Stimulated activated CD4-positive, alpha-beta T cell treated with anti-CD3 and anti-CD28 coated beads, TNF-alpha, amount 100 ng/mL, for 24 hours (primary cell): ENCODE measurements around the gene ZNF821.
"Not testable (repeated sequence)": the region's sequence is repeated elsewhere in the genome, so short reads cannot be mapped to it uniquely, and the experiment has no call there.

Source experiments
- DNase-seq, 3 experiments: peaks; one replicate each; pipeline ENCODE4 v3.0.0-alpha.2; 2020; ENCODE audit warnings: low read depth in 3 of 3

ZNF821 gene, protein sequence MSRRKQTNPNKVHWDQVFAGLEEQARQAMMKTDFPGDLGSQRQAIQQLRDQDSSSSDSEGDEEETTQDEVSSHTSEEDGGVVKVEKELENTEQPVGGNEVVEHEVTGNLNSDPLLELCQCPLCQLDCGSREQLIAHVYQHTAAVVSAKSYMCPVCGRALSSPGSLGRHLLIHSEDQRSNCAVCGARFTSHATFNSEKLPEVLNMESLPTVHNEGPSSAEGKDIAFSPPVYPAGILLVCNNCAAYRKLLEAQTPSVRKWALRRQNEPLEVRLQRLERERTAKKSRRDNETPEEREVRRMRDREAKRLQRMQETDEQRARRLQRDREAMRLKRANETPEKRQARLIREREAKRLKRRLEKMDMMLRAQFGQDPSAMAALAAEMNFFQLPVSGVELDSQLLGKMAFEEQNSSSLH

GRCh38 chr16:71883849-71884638 lies at the start of gene ZNF821:
Gene ZNF821 (minus strand): TSS chr16:71884182. CDS start chr16:71879946, 4,236 bp downstream.
- peak; percentile 27 to 71 (median 55) for DNase-seq

GRCh38 chr16:71933017-71933416 lies 49.0 kb upstream of the ZNF821 start:
- no peak for DNase-seq

- DNase-seq, result no peak
Measured at GRCh38 chr16:71931599-71931998, 47.6 kb upstream of the ZNF821 start.

GRCh38 chr16:71931001-71931400 lies 47.0 kb upstream of the ZNF821 start:
- DNase-seq, result no peak

DNA sequence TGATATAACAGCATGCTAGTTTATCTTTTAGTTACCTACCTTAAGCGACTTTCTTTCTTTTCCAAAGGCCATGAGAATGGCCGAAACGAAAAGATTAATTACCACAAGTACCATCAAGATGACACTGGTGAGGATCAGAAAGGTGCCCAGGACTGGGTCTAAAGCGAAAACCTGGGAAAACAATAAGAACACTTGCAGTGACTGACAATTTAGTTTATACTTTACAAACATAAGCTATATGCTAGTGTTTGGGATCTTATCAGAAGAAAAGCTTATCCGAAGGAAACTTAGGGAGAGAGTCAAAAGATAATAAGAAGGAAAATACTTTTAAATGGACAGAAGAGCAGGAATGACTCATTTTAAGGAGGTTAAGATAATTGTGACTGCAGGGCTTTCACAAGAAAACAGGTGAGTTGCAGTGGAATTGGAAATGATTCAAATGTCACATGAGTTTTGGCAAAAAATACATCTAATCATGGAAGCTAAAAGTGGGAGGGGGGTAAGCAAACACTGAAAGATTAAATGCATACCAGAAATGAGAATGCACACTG lies 46.1 kb upstream of the ZNF821 start:
- no peak for DNase-seq

DNA sequence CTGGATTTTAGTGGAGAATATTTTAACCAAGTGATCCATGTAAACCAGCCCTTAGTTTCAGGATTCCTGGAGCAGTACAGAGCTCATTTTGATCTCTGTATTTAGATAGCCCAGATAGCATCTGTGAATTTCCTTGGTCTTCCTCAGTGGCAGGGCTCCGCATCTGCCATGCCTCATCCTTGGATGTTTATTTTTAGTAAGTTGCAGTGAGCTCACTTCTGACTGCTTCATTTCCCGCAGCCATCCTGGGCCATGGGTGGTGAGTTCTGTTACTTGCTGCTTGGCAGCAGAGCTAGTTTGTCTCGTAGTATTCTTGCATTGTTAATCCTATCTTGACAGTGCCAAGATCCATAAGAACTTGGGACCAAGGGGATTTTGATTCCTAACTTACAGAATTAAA lies 45.1 kb upstream of the ZNF821 start:
- DNase-seq, result no peak

DNA sequence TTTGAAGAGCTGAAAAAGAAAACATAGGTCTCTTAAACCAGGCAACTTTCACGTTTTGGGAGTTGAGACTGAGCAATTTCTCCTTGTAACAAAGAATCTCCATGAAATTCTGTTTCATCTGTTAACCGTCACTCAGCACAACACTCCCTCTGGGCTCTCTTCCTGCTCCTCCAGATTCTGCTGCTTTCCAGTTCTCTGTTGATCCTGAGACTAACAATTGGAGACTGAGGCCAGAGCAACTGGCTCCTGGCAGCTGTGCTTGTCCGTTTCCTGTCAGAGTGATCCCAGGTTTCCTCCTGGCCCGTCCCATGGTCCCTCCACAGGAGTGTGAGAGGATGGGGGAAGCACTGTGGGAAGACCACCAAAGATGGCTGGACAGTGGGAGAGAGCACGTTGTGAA lies 43.8 kb upstream of the ZNF821 start:
- DNase-seq, result no peak

GRCh38 chr16:71927383-71927782 lies 43.4 kb upstream of the ZNF821 start:
- DNase-seq, result no peak

- DNase-seq, result no peak
Measured at GRCh38 chr16:71924710-71925109, 40.7 kb upstream of the ZNF821 start.

DNA sequence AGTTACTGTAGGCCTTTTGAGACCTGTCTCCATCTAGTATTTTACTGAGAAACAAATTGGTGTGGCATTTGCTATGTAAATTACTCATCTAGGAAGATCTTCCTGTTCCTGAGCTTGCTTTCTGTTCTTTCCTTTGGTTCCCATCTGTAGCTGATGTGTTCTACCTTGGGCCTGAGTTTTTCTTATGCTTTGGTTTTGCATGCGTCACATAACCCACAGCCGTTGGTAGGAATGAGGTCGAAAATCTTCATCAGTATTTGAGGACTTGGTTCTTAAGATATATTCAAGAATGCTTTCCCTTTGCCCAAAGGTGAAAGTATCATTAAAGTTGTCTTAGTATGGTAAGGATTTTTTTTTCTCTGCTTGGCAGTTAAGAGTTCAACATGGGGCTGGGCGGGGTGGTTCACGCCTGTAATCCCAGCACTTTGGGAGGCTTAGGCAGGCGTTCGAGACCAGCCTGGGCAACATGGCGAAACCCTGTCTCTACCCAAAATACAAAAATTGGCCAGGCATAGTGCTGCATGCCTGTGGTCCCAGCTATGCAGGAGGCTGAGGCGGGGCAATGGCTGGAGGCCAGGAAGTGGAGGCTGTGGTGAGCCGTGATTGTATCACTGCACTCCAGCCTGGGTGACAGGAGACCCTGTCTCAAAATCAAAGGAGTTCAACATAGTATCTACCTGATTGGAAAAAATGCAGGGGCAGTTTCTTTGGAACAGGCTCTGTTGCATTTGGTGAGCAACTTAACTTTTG lies 40.1 kb upstream of the ZNF821 start:
- no peak for DNase-seq

DNA sequence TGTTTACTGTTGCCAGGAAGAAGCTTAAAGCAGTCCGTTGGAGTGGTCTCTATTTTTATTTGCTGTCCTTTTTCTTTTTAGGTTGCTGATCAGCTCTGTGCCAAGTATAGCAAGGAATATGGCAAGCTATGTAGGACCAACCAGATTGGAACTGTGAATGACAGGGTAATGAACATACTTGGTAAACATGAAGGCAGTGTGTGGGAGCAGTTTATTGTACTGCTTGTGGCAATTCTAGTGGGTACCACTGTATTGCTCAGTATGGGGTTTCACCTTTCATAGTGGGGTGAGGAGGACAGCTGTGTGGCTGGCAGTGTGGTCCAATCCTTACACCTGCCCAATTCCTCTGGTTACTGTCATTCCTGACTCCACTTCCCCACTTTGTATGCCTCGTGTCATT lies 36.7 kb upstream of the ZNF821 start:
- DNase-seq, result no peak

GRCh38 chr16:71919035-71919434 lies 35.1 kb upstream of the ZNF821 start:
- no peak for DNase-seq

- DNase-seq, result no peak
Measured at GRCh38 chr16:71917900-71918299, 33.9 kb upstream of the ZNF821 start.

- DNase-seq, result no peak
Measured at GRCh38 chr16:71916397-71916920, 32.5 kb upstream of the ZNF821 start.

DNA sequence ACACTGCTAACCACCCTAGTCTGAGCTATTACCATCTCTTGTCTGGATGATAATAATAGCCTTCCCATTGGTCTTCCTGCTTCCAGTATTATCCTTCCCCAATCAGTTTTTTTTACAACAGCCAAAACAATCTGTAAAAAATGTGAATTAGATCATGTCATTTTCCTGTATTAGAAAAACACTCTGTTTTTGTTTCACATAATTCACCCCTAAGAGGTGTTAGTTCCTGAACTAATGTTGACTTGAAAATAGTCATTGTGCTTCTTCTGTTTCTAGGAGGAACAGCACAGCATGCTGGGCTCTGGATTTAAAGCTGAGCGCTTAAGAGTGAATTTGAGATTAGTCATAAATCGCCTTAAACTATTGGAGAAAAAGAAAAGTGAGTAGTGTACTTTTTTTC lies 31.4 kb upstream of the ZNF821 start:
- no peak for DNase-seq

- DNase-seq, result no peak
Measured at GRCh38 chr16:71914802-71915201, 30.8 kb upstream of the ZNF821 start.

DNA sequence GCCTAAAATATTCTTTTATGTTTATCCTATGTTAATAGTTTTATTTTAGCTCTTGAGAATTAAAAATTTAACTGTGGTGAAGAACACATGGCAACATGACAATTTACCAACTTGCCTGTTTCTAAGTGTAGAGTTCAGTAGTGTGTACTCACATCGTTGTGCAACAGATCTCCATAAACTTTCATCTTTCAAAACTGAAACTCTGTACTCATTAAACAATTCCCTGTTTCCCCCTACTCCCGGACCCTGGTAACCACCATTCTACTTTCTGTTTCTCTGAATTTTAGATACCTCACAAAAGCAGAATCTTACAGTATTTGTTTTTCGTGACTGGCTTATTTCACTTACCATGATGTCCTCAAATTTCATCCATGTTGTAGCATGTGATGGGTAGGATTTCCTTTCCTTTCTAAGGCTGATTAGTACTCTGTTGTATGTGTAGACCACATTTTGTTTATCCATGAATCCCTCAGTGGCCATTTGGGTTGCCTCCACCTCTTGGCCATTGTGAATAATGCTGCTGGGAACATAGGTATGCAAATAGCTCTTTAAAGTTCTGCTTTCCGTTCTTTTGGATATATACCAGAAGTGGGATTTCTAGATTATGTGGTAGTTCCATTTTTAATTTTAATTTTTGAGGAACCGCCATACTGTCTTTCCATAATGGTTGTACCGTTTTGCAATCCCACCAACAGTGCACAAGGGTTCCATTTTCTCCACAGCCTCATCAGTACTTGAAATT lies 28.7 kb upstream of the ZNF821 start:
- DNase-seq, result no peak

DNA sequence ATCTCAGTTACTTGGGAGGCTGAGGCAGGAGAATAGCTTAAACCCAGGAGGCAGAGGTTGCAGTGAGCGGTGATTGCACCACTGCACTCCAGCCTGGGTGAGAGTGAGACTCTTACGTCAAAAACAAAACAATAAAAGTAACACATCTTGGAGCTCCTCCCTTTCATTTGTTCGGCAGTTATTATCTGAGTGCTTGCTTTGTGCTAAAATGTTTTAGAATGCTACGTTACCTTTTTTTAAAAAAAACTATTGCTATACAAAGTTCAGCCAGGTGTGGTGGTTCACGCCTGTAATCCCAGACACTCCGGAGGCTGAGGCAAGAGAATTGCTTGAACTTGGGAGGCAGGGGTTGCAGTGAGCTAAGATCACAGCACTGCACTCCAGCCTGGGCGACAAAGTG lies 27.1 kb upstream of the ZNF821 start:
- no peak for DNase-seq

DNA sequence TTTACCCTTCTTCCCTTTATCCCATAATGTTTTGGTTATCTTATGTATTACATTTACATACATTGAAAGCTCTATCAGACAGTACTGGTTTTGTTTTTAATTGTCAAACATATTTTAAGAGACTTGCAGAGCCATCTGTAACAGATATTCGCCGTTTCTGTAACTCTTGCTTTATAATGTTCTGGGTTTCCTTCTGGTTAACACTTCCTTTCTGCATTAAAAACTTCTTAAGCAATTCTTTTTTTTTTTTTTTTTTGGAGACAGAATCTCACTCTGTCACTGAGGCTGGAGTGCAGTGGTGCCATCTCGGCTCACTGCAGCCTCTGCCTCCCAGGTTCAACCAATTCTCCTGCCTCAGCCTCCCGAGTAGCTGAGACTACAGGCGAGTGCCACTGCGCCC lies 21.8 kb upstream of the ZNF821 start:
- DNase-seq, result not testable (repeated sequence)

DNA sequence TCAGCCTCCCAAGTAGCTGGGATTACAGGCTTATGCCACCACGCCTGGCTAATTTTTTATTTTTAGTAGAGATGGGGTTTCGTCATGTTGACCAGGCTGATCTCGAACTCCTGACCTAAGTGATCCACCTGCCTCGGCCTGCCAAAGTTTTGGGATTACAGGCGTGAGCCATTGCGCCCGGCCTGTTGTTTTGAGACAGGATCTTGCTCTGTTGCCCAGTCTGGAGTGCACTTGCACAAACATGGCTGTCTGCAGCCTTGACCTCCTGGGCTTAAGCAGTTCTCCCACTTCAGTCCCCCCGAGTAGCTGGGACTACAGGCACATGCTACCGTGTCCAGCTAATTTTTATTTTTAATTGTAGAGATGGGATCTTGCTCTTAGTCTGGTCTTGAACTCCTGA lies 20.3 kb upstream of the ZNF821 start:
- DNase-seq, result no peak

DNA sequence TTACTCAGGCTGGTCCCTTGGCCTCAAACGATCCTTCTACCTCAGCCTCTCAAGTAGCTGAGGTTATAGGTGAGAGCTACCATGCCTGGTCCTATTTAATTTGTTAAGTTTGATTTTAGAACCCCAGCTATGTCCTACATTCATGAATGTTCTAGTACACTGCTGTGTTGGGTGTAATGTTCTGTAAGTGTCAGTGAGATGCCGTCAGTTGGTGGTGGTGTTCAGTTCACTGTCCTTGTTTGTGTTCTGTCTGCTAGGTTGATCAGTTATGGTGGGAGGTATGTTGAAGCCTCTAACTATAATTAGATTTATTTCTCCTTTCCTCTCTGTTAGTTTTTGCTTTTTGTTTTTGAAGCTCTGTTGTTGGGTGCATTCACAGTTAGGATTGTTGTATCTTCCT lies 19.6 kb upstream of the ZNF821 start:
- no peak for DNase-seq
